Neutrophil (primary cell): ENCODE measurements around the gene TMEM254.
"Not testable (repeated sequence)": the region's sequence is repeated elsewhere in the genome, so short reads cannot be mapped to it uniquely, and the experiment has no call there.

Experiments used
- H3K27ac ChIP-seq: fragments of 200-600 bp; sonication (generic); 2 replicates; pipeline ENCODE4 v1.5.1; 2016; ENCODE audit warnings: mild to moderate bottlenecking, moderate library complexity
- H3K27me3 ChIP-seq: fragments of 200-600 bp; sonication (generic); 2 replicates; pipeline ENCODE4 v1.6.0; 2016; ENCODE audit warnings: mild to moderate bottlenecking
- H3K36me3 ChIP-seq: fragments of 200-600 bp; sonication (generic); 2 replicates; pipeline ENCODE4 v1.5.1; 2017
- H3K4me1 ChIP-seq, 2 experiments: fragments of 200-600 bp in 1 of 2; sonication (generic) in 1 of 2; 1 replicate in 1 of 2; 2 replicates in 1 of 2; pipeline versions ENCODE4 v1.5.1 to v1.6.1; 2013 to 2016; ENCODE audit warnings: low read depth in 1 of 2, low read length in 1 of 2, mild to moderate bottlenecking in 1 of 2, moderate library complexity in 1 of 2; ENCODE audit not compliant: control insufficient read depth in 1 of 2, insufficient read depth in 1 of 2
- H3K4me3 ChIP-seq, 2 experiments: fragments of 200-600 bp in 1 of 2; sonication (generic) in 1 of 2; 1 replicate in 1 of 2; 2 replicates in 1 of 2; pipeline ENCODE4 v1.5.1; 2013 to 2016; ENCODE audit warnings: low read depth in 1 of 2, low read length in 1 of 2, mild to moderate bottlenecking in 1 of 2, moderate library complexity in 1 of 2
- H3K9me3 ChIP-seq: fragments of 200-600 bp; sonication (generic); 2 replicates; pipeline ENCODE4 v1.5.1; 2016
- CTCF ChIP-seq: fragments of 200-600 bp; sonication (generic); IDR thresholded peaks from 2 replicates; pipeline ENCODE4 v1.5.1; 2016; ENCODE audit warnings: antibody characterized with exemption

TMEM254 gene

GRCh38 chr10:80041162-80041561, 37.3 kb upstream of the TMEM254 start:
- H3K27me3 ChIP-seq: no peaks in the 10 kb centered on the region

GRCh38 chr10:80044935-80045334, 33.5 kb upstream of the TMEM254 start:
- H3K9me3 ChIP-seq, H3K36me3 ChIP-seq, H3K27ac ChIP-seq, H3K4me1 ChIP-seq, H3K27me3 ChIP-seq, H3K4me3 ChIP-seq: not testable (repeated sequence)

More at GRCh38 chr10:80041162-80041561, 37.3 kb upstream of the TMEM254 start:
- H3K4me3 ChIP-seq: no peak overlapping the region
- no peaks in the 10 kb centered on the region for H3K4me1 ChIP-seq
- H3K36me3 ChIP-seq: no peaks in the 10 kb centered on the region
- no peaks in the 10 kb centered on the region for H3K9me3 ChIP-seq
- no peak overlapping the region for H3K27ac ChIP-seq
- TF ChIP-seq CTCF: no peak

- H3K27me3 ChIP-seq: no peaks in the 10 kb centered on the region
- H3K4me1 ChIP-seq: no peaks in the 10 kb centered on the region
- H3K36me3 ChIP-seq: no peaks in the 10 kb centered on the region
- no peak overlapping the region for H3K27ac ChIP-seq
- H3K9me3 ChIP-seq: no peaks in the 10 kb centered on the region
- H3K4me3 ChIP-seq: no peak overlapping the region
- TF ChIP-seq CTCF: peak; percentile 72
Measured at GRCh38 chr10:80046629-80047441, 31.6 kb upstream of the TMEM254 start.

GRCh38 chr10:80050752-80051151, 27.7 kb upstream of the TMEM254 start:
- no peaks in the 10 kb centered on the region for H3K4me1 ChIP-seq
- no peak overlapping the region for H3K27ac ChIP-seq
- H3K9me3 ChIP-seq: no peaks in the 10 kb centered on the region
- no peaks in the 10 kb centered on the region for H3K36me3 ChIP-seq
- no peak for TF ChIP-seq CTCF
- H3K27me3 ChIP-seq: no peaks in the 10 kb centered on the region
- no peak overlapping the region for H3K4me3 ChIP-seq

- Histone ChIP-seq H3K36me3 (no peaks in the 10 kb centered on the region), H3K27ac (no peak overlapping the region)
Measured at GRCh38 chr10:80051993-80052392, 26.5 kb upstream of the TMEM254 start.

More at GRCh38 chr10:80051993-80052392, 26.5 kb upstream of the TMEM254 start:
- H3K9me3 ChIP-seq: no peaks in the 10 kb centered on the region
- H3K4me1 ChIP-seq: no peaks in the 10 kb centered on the region
- H3K4me3 ChIP-seq: no peak overlapping the region
- TF ChIP-seq CTCF: no peak
- no peaks in the 10 kb centered on the region for H3K27me3 ChIP-seq
